Activated T-cell treated with anti-CD3 and anti-CD28 coated beads, Interleukin-2, amount 50 U/mL, for 24 hours (primary cell): ENCODE results near the gene DMRT1.
"Not testable (repeated sequence)": the region's sequence is repeated elsewhere in the genome, so short reads cannot be mapped to it uniquely, and the experiment has no call there.

Experiments used
- DNase-seq: peaks from one replicate; pipeline ENCODE4 v3.0.0-alpha.2; 2020
- H3K27ac Mint-ChIP-seq: 2 replicates; pipeline ENCODE4 v1.8.0; 2020; ENCODE audit warnings: mild to moderate bottlenecking, mixed read lengths
- H3K27me3 Mint-ChIP-seq: 2 replicates; pipeline ENCODE4 v1.8.0; 2020; ENCODE audit warnings: mixed read lengths
- H3K36me3 Mint-ChIP-seq: 2 replicates; pipeline ENCODE4 v1.8.0; 2020; ENCODE audit warnings: low read depth, mixed read lengths
- H3K4me1 Mint-ChIP-seq: 2 replicates; pipeline ENCODE4 v1.8.0; 2020; ENCODE audit warnings: low read depth, mixed read lengths
- H3K4me3 Mint-ChIP-seq: 2 replicates; pipeline ENCODE4 v1.8.0; 2020; ENCODE audit warnings: mild to moderate bottlenecking, moderate library complexity, mixed read lengths
- H3K9me3 Mint-ChIP-seq: 2 replicates; pipeline ENCODE4 v1.8.0; 2020; ENCODE audit warnings: mixed read lengths

The DMRT1 gene

DNA sequence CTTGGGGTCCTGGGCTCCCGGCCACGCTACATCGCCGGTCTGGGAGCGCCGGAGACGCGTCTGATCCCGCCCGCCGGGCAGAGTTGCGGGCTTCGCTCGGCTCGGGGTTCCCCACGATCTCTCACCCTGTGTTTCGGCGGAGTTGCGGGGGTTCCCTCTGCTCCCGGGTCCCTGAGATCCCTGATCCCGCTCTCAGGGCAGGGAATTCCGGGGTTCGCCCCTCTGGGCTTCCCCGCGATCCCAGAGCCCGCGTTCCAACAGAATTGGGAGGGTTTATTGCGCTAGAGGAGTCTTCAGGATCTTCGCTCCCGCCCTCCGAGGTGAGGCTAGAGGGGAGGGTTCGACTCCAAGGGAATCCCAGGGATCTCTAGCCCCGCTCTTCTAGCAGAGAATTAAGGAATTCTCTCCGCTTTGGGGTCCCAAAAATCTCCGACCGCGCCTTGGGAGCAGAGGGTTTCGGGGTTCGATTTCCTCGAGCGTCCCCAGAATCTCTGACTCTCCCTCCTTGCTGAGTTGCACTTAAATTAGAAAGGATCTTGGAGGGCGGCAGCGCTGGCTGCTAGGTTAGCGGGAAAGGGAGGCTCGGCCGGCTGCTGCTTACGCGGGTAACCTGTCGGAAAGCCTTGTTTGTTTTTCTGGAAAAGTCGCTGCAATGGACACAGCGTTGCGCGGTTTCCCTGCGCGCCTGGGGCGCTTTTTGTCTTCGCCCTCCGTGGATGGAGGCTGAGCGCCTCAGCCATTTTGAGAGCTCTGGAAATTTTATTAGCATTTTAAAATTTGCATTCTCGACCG is 1.3 kb downstream of the DMRT1 start:
- H3K4me1 Mint-ChIP-seq, result peaks cover 14% of the 10 kb centered on the region
- no peaks in the 10 kb centered on the region for H3K36me3 Mint-ChIP-seq
- peak overlapping the region; percentile 8 for H3K4me3 Mint-ChIP-seq
- no peak overlapping the region for H3K27ac Mint-ChIP-seq
- no peaks in the 10 kb centered on the region for H3K9me3 Mint-ChIP-seq
- no peak for DNase-seq
- peaks cover 78% of the 10 kb centered on the region for H3K27me3 Mint-ChIP-seq

DNA sequence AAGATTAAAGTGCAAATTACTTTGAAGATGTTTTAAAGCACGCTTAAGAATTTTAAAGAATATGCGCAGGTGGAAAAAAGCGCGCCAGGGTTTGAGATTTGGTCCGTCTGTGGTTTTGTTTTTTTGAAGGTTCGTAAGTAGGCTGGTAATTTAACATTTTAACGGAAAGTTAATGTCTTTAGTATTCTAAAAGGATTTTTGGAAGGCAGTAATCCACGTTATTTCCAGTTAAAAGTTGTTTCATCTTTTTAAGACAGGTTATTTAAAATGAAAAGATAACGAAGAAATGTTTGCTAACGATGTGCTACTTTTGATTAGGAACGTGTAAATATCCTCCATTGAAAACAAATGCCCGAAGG is 1.9 kb downstream of the DMRT1 start:
- Mint-ChIP-seq H3K4me1 (peaks cover 14% of the 10 kb centered on the region), H3K9me3 (no peaks in the 10 kb centered on the region), H3K4me3 (no peak overlapping the region), H3K36me3 (no peaks in the 10 kb centered on the region), H3K27me3 (peaks cover 79% of the 10 kb centered on the region), H3K27ac (no peak overlapping the region)
- DNase-seq, result no peak

DNA sequence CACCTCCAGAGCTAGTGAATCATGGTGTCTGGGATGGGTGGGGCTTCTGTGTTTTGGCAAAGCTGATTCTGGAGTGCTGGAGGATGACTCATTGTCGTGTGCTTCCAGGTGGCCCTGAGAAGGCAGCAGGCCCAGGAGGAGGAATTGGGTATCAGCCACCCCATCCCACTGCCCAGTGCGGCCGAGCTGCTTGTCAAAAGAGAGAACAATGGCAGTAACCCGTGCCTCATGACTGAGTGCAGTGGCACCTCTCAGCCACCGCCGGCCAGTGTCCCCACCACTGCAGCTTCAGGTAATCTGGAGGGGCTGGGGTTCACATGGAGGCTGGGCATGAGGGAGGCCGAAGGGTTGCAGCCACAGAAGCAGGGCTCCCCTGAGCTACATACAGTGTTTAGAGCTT is 5.4 kb downstream of the DMRT1 start:
- H3K4me1 Mint-ChIP-seq, result peaks cover 7% of the 10 kb centered on the region
- no peaks in the 10 kb centered on the region for H3K9me3 Mint-ChIP-seq
- H3K36me3 Mint-ChIP-seq, result no peaks in the 10 kb centered on the region

DNA sequence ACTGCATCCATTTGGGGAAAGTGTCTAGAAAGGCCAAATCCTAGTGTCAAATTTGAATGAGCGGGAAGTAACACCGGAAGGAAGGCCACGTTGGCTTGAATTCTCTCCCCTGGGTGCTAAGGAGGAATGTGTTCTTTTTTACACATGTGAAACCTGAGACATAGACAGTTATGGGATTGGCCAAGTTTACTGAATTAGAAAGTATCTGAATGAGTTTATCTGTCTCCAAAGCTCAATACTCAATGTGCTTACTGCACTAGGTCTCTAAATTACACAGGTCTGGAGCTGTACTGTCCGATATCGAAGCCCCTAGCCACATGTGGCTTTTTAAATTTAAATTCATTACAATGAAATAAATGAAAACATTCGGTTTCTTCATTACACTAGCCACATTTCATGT is 6.0 kb downstream of the DMRT1 start:
- H3K27me3 Mint-ChIP-seq, result peaks cover 58% of the 10 kb centered on the region
- no peak overlapping the region for H3K4me3 Mint-ChIP-seq
- H3K27ac Mint-ChIP-seq, result no peak overlapping the region
- H3K9me3 Mint-ChIP-seq, result no peaks in the 10 kb centered on the region
- H3K4me1 Mint-ChIP-seq, result peaks cover 7% of the 10 kb centered on the region
- no peak for DNase-seq
- H3K36me3 Mint-ChIP-seq, result no peaks in the 10 kb centered on the region

More for the DNA sequence above, 5.4 kb downstream of the DMRT1 start:
- no peak overlapping the region for H3K27ac Mint-ChIP-seq
- no peak for DNase-seq
- peaks cover 59% of the 10 kb centered on the region for H3K27me3 Mint-ChIP-seq
- H3K4me3 Mint-ChIP-seq, result no peak overlapping the region

DNA sequence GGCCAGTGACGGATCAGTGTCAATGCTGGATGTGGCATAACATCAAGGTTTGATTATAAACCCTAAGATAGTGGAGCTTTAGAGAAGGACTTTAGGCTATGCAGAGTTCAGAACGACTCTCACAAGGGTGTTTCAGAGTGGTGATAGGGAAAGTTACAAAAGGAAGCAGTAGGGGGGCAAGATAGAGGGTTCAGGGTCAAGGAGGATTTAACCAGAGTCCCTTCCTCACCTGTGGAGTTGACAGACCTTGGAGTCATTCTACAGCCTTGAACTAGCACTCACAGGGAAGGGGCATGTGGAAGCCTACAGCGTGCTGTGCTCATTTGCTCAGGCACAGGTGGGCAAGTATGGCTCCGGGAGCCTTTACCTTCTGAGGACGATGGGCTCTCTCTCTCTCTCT is 7.9 kb downstream of the DMRT1 start:
- H3K4me1 Mint-ChIP-seq, result no peaks in the 10 kb centered on the region
- no peak overlapping the region for H3K27ac Mint-ChIP-seq

DNA sequence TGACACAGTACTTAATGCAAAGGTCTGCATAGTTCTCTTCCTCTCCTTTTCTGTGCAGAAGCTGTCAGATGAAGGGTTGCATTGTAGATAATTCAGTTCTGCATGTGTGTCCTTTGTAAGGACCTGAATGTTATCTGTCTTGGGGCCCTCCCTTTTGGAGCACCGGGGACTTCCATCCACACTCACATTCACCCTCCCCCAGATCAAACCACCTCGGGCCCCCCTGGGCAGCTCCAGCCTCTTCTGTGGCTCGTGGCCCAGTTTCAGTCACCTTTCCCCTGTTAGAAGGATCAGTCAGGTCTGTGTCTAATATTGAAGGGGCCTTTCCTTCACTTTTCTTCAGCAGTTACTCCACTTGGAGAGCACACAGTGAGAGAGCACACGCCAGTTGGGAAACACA is 11.0 kb downstream of the DMRT1 start:
- Mint-ChIP-seq H3K27ac (no peak overlapping the region), H3K4me1 (no peaks in the 10 kb centered on the region), H3K9me3 (no peaks in the 10 kb centered on the region), H3K27me3 (peaks cover 21% of the 10 kb centered on the region), H3K36me3 (no peaks in the 10 kb centered on the region), H3K4me3 (no peak overlapping the region)
- no peak for DNase-seq

More for the DNA sequence above, 7.9 kb downstream of the DMRT1 start:
- Mint-ChIP-seq H3K9me3 (no peaks in the 10 kb centered on the region), H3K36me3 (no peaks in the 10 kb centered on the region), H3K27me3 (peaks cover 45% of the 10 kb centered on the region), H3K4me3 (no peak overlapping the region)
- no peak for DNase-seq

DNA sequence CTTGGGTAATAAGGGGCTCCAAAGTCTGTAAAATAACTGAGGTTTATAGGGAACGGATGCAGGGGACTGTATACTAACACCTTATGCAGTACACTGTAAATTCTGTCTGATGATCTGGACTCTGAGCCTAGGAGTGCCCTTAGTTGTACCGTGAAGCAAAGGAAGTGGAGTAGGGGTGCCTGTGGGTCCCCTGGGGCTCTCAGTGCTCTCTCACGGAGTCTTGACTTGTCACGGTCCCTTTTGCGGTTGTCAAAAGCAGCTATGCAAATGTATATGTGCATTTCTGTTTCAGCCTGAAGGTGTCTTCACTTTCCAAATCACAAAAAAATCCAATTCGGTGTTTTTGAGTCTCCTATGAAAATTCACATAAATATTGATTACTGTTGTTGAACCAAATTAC is 17.8 kb downstream of the DMRT1 start:
- no peaks in the 10 kb centered on the region for H3K36me3 Mint-ChIP-seq
- H3K27ac Mint-ChIP-seq, result no peak overlapping the region
- H3K4me3 Mint-ChIP-seq, result no peak overlapping the region
- DNase-seq, result no peak
- peaks cover 22% of the 10 kb centered on the region for H3K27me3 Mint-ChIP-seq
- H3K4me1 Mint-ChIP-seq, result no peaks in the 10 kb centered on the region
- peaks cover 10% of the 10 kb centered on the region for H3K9me3 Mint-ChIP-seq

DNA sequence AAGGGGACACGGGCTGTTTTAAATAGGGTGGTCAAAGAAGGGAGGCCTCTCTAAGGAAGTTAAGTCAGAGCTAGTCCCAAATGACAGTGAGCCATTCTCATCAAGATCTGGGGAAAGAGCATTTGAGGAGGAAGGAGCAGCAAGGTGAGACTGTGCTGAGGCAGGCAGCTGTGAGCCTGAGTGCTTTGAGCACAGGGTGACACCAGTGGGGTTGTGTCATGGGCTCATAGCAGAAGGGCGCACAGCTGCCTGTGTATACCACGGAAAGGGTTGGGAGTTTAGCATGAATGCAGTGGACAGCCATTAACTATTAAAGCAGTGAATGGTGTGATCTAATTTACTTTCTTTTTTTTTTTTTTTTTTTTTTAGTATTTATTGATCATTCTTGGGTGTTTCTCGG is 19.2 kb downstream of the DMRT1 start:
- Mint-ChIP-seq H3K4me3 (no peak overlapping the region), H3K9me3 (peaks cover 10% of the 10 kb centered on the region), H3K4me1 (no peaks in the 10 kb centered on the region), H3K36me3 (no peaks in the 10 kb centered on the region), H3K27me3 (peaks cover 23% of the 10 kb centered on the region), H3K27ac (no peak overlapping the region)
- no peak for DNase-seq

DNA sequence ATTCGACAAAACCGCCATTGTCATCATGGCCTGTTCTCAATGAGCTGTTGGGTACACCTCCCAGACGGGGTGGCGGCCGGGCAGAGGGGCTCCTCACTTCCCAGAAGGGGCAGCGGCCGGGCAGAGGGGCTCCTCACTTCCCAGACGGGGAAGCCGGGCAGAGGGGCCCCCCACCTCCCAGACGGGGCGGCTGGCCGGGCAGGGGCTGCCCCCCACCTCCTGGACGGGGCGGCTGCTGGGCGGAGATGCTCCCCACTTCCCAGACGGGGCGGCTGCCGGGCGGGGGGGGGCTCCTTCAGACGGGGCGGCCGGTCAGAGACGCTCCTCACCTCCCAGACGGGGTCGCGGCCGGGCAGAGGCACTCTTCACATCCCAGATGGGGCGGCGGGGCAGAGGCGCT is 20.0 kb downstream of the DMRT1 start:
- H3K36me3 Mint-ChIP-seq, H3K4me3 Mint-ChIP-seq, H3K9me3 Mint-ChIP-seq, DNase-seq, H3K4me1 Mint-ChIP-seq, H3K27ac Mint-ChIP-seq: not testable (repeated sequence)
- peaks cover 23% of the 10 kb centered on the region for H3K27me3 Mint-ChIP-seq

DNA sequence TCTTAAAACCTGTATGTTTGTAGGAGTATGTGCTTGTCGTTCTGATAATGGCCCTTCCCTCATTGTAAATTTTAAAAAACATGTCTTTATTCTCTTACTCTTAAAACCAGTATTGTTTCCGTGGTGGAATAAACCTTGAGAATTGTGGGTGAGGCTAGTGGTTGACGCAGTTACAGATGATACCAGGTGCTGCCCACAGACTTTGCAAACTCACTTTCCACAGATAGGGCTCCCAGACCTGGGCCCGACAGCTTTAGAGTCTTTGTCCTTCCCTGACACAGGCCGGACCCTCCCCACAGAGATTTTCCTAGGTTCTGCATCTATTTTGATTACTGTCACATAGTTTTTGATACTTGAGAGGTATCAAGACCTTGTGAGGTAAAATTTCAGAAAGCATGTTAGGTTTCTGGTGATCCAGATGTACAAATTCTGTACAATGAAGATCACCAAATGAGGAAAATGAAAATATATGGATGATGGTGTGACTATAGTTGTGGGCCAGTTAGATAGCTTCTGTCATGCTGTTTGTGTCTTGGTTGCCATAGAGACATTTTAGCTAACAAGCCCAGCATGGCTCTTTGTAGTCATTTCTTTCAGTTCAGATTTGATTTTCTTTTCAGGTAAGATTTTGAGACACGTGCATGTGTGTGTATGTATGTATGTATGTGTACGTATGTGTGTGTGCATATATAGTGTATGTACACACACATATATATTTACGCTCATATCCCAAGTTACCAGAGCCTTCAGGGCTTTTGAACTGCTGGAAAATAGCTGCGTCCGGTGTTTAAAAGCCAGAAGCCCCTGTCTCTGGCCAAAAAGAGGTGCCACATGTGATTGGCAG is 33.8 kb downstream of the DMRT1 start:
- Mint-ChIP-seq H3K27ac (no peak overlapping the region), H3K4me1 (no peaks in the 10 kb centered on the region), H3K27me3 (peaks cover 27% of the 10 kb centered on the region), H3K4me3 (no peak overlapping the region), H3K36me3 (no peaks in the 10 kb centered on the region), H3K9me3 (no peaks in the 10 kb centered on the region)
- no peak for DNase-seq

DNA sequence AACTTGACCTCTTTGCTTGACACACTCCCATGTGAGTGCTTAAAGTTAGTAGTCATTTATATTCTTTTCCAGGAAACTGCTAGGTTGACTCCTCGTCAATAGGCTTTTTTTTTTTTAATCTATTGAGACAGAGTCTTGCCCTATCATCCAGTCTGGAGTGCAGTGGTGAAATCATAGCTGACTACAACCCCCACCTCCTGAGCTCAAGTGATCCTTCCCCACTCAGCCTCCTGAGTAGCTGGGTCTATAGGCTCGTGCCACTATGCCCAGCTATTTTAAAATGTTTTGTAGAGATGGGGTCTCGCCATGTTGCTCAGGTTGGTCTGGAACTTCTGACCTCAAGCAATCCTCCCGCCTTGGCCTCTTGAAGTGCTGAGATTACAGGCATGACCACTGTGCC is 34.9 kb downstream of the DMRT1 start:
- Mint-ChIP-seq H3K36me3 (no peaks in the 10 kb centered on the region), H3K27ac (no peak overlapping the region), H3K9me3 (no peaks in the 10 kb centered on the region), H3K27me3 (peaks cover 34% of the 10 kb centered on the region), H3K4me1 (peaks cover 8% of the 10 kb centered on the region), H3K4me3 (no peak overlapping the region)
- no peak for DNase-seq

DNA sequence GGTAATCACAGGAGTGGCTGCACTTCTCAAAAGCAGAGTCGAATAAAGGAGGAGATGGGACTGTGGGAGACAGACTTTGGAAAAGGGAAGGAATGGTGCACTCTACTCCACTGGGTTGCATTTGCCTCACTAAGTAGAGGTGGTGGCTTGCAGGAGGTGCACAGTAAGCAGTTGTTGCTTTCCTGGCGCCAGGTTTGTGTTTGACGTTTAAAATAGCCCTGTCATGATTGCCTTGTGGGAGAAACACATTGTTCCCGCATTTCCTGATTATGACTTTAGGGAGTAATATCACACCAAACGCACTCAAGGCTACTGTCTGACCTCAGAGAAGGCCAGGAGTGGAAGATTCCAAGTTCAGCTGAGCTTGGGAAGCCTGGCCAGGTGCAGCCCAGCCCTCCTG is 36.7 kb downstream of the DMRT1 start:
- Mint-ChIP-seq H3K9me3 (no peaks in the 10 kb centered on the region), H3K27ac (no peak overlapping the region), H3K4me3 (no peak overlapping the region), H3K27me3 (peaks cover 45% of the 10 kb centered on the region), H3K36me3 (no peaks in the 10 kb centered on the region), H3K4me1 (peaks cover 8% of the 10 kb centered on the region)
- no peak for DNase-seq

DNA sequence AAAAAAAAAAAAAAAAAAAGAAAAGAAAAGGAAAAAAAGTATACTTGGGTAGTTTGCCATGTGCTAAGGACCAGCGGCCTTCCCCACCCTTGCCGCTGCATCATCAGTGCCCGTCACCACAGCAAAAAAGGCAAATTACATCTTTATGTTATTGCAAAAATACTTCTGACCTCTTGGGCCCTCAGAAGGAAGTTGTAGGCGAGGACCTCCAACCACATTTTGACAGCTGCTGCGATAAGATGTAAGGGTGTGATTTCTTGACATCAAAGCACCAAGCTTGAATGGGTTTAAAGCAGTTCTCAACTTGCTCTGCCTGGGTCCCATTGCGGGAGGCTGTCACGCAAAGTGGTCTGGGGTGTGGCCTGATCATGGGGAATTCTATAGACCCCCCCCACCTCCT is 39.2 kb downstream of the DMRT1 start:
- DNase-seq, result no peak
- H3K27me3 Mint-ChIP-seq, result peaks cover 57% of the 10 kb centered on the region
- no peaks in the 10 kb centered on the region for H3K9me3 Mint-ChIP-seq
- H3K27ac Mint-ChIP-seq, result no peak overlapping the region
- no peak overlapping the region for H3K4me3 Mint-ChIP-seq
- peaks cover 8% of the 10 kb centered on the region for H3K4me1 Mint-ChIP-seq
- H3K36me3 Mint-ChIP-seq, result no peaks in the 10 kb centered on the region

DNA sequence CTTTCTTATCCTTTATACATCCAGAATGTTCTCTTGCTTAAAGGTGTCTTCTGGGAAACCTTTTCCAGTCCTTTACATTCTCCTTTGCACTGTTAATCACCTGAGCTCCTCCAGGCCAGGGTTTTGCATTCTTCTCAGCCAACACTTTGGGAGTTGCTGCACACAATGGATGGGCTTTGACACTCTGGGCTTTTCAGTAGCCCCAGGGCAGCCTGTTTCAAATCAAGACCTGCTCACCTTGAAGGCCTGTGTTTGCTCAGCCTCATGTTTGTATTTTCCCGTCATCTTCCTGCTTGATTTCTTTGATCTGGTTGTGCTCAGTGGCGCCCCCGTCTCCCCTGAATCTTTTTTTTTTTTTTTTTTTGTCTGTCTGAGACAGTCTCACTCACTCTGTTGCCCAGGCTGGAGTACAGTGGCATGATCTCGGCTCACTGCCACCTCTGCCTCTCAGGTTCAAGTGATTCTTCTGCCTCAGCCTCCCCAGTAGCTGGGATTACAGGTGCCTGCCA is 41.0 kb downstream of the DMRT1 start:
- no peaks in the 10 kb centered on the region for H3K36me3 Mint-ChIP-seq

DNA sequence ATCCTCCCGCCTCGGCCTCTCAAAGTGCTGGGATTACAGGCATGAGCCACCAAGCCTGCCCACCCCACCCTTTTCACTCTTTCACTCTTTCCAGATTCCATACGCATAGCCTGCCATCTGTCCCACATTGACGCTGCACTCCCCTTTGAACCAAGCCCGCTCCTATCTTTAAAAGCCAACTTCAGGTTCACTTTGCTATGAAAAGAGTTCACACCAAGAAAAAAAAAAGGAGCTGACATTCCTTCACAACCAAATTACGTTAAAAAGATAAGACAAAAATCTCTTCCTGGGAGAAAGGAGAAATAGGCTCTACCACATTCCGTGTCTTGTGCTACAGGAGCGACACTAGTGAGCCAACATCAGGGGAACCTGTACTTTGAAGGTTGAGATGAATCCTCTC is 41.5 kb downstream of the DMRT1 start:
- peaks cover 8% of the 10 kb centered on the region for H3K4me1 Mint-ChIP-seq
- no peak for DNase-seq
- H3K36me3 Mint-ChIP-seq, result no peaks in the 10 kb centered on the region
- H3K9me3 Mint-ChIP-seq, result no peaks in the 10 kb centered on the region
- no peak overlapping the region for H3K27ac Mint-ChIP-seq
- peaks cover 47% of the 10 kb centered on the region for H3K27me3 Mint-ChIP-seq
- H3K4me3 Mint-ChIP-seq, result no peak overlapping the region

More for the DNA sequence above, 41.0 kb downstream of the DMRT1 start:
- DNase-seq, result no peak
- Mint-ChIP-seq H3K9me3 (no peaks in the 10 kb centered on the region), H3K4me3 (no peak overlapping the region), H3K27ac (no peak overlapping the region), H3K27me3 (peaks cover 49% of the 10 kb centered on the region), H3K4me1 (peaks cover 8% of the 10 kb centered on the region)
